22Rv1 (cell line): ENCODE results near the gene PCDHB12.

Experiments used
- ZFX ChIP-seq: fragments of 450-650 bp; IDR thresholded peaks from 2 replicates; pipeline ENCODE4 v1.6.1; 2017; ENCODE audit warnings: antibody characterized with exemption, borderline replicate concordance
- TF ChIP-seq, protein P1 (sequence below): fragments of 450-650 bp; IDR thresholded peaks from 2 replicates; pipeline ENCODE4 v1.5.1; 2017; ENCODE audit warnings: mild to moderate bottlenecking

- TF ChIP-seq, protein P1, sequence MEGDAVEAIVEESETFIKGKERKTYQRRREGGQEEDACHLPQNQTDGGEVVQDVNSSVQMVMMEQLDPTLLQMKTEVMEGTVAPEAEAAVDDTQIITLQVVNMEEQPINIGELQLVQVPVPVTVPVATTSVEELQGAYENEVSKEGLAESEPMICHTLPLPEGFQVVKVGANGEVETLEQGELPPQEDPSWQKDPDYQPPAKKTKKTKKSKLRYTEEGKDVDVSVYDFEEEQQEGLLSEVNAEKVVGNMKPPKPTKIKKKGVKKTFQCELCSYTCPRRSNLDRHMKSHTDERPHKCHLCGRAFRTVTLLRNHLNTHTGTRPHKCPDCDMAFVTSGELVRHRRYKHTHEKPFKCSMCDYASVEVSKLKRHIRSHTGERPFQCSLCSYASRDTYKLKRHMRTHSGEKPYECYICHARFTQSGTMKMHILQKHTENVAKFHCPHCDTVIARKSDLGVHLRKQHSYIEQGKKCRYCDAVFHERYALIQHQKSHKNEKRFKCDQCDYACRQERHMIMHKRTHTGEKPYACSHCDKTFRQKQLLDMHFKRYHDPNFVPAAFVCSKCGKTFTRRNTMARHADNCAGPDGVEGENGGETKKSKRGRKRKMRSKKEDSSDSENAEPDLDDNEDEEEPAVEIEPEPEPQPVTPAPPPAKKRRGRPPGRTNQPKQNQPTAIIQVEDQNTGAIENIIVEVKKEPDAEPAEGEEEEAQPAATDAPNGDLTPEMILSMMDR: no peak
- no peak for TF ChIP-seq ZFX
These were observed 49.9 kb downstream of the PCDHB12 start for GRCh38 chr5:141258464-141258863.
